ENCODE measurements around the gene MROH2B.
"Not testable (repeated sequence)": the region's sequence is repeated elsewhere in the genome, so short reads cannot be mapped to it uniquely, and the experiment has no call there.

Gene MROH2B

GRCh38 chr5:41022600-41022999 lies 48.5 kb downstream of the MROH2B start:
- not testable (repeated sequence) for DNase-seq (ENCODE audit: low read depth)

DNA sequence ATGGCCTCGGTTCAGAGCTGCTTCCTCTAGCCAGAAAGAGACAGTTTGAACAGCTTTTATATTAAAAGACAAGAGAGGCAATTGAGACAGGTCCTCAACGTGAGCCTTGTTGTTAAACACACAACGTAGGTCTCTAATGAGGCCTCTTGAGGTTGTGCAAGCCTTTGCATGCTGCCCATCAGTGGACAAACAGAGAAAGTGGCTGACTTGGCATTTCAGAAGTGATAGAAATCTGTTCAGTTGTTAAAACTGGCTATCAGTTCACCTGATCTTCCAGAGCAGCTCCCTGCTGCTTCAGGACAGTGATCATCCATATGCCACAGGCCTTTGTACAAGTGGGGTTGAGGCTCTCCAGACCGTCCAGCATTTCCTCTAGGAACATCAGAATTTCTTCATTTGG lies 58.8 kb downstream of the MROH2B start:
- DNase-seq (ENCODE audit: low read depth), result no peak

GRCh38 chr5:41010572-41010971 lies 60.6 kb downstream of the MROH2B start:
- DNase-seq (ENCODE audit: low read depth), result no peak

DNA sequence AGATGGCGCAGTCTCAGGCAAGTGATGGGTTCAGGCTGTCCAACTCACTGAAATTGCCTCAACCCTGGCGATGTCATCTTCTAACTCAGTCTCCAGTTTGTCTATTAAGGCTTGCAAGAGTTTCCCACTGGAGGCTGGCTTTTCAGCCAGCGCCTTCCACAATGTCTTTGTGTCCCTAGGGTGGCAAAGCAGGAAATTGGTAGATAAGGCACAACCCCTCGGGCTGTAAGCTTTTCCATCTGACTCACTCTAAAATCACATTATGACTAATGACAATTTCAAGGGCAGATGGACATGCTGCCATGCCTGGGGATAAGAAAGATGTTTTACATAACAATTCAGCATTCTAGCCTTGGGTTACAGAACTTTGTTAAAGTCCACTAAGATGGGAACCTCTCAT lies 61.9 kb downstream of the MROH2B start:
- no peak for DNase-seq (ENCODE audit: low read depth)

GRCh38 chr5:41004931-41005330 lies 66.2 kb downstream of the MROH2B start:
- no peak for DNase-seq (ENCODE audit: low read depth)

GRCh38 chr5:41003670-41004376 lies 67.3 kb downstream of the MROH2B start:
- DNase-seq (ENCODE audit: low read depth), result no peak

DNA sequence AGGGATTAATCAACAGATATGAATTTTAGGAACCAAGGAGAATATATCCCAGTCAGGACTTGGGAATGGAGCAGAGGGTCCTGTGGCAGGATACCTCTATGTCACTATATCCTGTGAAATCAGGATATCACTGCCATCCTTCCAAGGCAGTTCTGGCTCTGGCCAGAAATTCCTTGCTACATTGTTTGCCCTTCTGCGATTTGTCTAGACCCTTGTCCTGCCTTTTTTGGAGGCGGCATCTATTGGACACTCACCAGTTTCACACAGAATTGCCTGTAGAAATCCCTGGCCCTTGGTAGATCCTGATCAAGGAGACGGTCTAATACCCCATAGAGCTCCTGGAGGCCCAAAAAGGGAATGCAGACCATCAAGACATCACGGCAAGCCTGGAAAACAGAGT lies 71.2 kb downstream of the MROH2B start:
- no peak for DNase-seq (ENCODE audit: low read depth)

DNA sequence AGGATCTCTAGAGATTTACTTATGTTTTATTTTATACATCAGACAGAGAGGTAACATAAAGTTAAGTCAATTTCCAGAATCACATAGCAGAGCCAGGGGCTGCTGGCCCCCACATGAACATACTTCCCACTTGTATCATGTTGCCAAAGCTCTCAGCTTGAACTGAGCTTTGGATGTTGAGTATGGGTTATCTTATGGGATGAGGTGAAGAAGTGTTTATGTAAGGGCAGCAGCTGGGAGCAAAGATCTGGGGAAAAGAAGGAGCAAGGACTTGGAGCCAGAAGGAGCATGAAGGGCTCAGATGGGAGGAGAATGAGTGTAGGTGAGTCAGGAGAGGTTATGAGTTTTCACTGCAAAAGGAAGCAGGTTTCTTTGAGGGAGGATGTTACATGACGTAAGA lies 72.0 kb downstream of the MROH2B start:
- DNase-seq (ENCODE audit: low read depth), result no peak

DNA sequence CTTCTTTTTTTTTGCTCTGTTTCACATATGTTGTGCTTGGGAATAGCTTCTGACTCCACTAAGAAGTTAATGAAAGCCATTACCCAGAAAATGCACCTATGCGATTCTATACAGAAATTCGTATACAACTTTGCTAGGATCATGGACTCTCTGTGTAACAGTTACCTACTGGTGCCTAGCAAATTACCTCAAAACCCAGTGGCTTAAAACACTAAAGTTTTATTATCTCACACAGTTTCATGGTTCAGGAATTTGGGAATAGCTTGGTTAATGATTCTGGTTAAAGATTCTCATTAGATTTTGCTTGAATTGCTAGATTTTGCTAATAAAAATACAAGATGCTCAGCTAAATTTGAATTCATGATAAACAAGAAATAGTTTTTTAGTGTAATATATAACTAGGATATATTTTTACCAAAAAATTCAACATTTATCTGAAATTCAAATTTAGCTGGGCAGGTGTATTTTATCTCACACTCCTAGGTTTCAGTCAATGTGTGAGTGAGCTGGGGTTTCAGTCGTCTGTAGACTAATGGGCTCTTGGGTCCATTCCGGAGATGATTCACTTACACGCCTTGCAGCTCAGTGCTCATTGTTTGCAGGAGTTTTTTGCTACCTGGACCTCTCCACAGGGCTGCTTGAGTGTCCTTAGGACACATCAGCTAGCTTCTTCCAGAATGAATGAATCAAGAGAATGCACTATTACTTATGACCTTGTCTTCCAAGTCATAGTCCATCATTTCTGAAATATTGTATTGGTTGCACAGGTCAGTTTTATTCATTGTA lies 75.1 kb downstream of the MROH2B start:
- no peak for DNase-seq (ENCODE audit: low read depth)

GRCh38 chr5:40991981-40992559 lies 79.1 kb downstream of the MROH2B start:
- DNase-seq (ENCODE audit: low read depth), result no peak

GRCh38 chr5:40991168-40991980 lies 79.8 kb downstream of the MROH2B start:
- no peak for DNase-seq (ENCODE audit: low read depth)

GRCh38 chr5:40988746-40989510 lies 82.2 kb downstream of the MROH2B start:
- no peak for DNase-seq (ENCODE audit: low read depth)

- no peak for DNase-seq (ENCODE audit: low read depth)
These were observed 83.8 kb downstream of the MROH2B start for GRCh38 chr5:40987349-40987748.

GRCh38 chr5:40986666-40987065 lies 84.5 kb downstream of the MROH2B start:
- no peak for DNase-seq (ENCODE audit: low read depth)

DNA sequence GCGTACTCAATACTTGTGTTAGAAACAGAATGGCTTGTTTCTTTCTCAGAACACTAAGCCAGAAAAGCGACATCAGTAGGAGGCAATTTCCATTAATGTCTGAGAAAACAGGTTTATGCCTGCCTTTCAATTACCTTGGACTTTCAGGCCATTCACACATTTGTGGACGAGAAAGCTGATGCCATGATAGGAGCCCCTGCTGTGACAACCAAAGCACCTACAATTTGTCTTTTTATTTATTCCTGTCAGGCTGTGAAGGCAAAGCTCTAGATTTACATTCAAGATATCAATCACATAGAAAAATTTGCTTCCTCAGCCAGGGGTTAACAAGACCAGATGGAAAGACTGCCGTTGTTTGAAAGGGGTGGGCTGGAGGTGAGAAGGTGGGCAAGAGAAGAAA lies 85.6 kb downstream of the MROH2B start:
- DNase-seq (ENCODE audit: low read depth), result no peak

DNA sequence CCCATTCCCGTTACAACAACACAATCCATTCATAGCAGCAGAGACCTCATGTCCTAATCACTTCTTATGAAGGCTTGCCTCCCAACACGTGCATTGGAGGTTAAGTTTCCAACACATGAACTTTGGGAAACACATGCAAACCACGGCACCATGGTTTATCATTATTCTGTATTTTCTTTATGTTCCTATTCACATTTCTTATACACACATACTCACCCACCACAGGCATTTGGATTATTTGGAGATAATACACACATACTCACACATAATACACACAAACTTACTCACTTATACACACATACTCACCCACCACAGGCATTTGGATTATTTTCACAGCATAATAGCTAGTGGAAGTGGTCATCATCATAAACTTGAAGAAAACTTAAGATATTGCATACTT lies 86.3 kb downstream of the MROH2B start:
- DNase-seq (ENCODE audit: low read depth), result peak; percentile 34

DNA sequence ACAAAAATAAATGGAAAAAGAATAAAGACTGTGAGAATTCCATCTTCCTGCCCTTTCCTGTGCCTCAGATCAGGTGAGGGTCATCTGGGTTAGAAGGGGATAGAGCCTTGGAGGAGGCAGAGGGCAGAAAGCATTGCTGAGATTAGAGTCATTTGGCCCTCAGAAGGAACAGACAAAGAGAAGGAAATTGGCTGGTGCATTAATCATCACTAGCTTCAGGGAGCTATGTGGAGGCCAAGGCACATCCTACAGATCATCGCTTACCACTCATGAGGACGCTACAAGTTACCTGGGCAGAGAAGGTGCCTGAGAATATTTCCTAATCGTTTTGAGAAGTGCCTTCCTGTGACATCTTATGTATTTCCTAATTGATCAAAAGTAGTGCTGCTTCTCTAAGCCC lies 87.4 kb downstream of the MROH2B start:
- no peak for DNase-seq (ENCODE audit: low read depth)

DNA sequence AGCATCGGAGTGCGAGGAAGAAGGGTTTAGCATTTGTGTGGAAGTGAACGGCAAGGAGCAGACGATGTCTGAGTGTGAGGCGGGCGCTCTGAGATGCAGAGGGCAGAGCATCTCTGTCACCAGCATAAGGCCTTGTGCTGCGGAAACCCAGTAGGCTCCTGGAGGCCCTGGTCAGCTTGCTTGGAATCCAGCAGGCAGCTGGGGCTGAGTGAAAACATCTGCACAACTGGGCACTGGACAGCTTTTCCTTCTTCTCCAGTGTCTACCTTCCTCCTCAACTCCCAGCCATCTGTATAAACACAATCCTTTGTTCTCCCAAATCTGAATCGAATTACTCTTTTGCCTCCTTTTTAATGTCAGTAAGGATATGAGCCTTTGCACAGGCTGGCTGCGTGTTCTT lies 89.7 kb downstream of the MROH2B start:
- no peak for DNase-seq (ENCODE audit: low read depth)

DNA sequence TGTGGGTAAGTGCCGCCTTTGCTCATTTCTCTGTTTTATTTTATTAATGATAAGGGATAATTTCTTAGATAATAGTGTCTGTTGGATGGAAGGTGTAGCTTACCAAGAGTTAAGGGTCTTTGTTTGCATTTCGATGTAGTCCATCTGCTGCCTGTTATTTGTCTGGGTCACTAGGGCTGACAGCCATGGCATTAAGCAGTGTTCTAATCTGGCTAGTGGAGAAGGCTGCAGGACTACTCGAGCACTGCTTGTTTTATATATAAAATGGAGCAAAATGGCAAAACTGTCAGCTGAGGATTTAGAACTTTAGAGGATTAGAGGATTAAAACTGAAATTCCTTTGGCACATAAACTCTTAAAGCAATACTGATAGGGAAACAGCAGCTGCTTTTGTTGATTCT lies 94.3 kb downstream of the MROH2B start:
- no peak for DNase-seq (ENCODE audit: low read depth)

GRCh38 chr5:40976041-40976440 lies 95.1 kb downstream of the MROH2B start:
- no peak for DNase-seq (ENCODE audit: low read depth)

DNA sequence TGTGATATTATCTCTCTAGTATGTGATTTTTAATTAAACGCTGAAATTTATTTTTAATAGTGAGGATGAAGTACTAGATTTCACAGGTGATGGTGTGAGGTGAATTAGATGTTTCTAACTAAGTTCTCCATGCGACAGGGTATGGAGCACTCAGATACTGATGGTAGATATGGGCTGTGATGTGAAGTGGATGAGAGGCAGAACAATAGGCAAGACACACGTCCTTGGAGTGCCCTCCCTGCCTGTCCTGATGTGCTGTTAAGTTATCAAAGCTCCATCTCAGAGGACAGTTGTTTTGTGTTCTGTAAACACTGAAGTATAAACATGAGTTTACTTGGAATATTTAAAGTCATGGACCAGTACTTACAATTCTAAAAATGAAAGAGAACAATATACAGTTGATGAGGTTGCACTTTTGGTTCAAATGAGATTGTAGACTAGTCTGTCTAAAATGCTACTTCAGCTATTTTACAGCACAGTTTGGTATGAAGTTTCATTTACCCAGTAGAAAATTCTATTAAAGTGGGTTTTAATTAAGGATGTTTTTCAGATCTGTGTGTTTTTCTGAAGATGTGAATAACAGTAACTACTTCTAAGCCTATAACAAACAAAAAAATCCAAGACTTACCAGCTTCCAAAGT lies 97.7 kb downstream of the MROH2B start:
- no peak for DNase-seq (ENCODE audit: low read depth)
